Transverse colon (tissue), 4 donors: Measurements from ENCODE around the gene OR9Q2.

ENCODE experiments used
- CTCF ChIP-seq, 5 experiments: fragments of 200-600 bp in 3 of 5; fragments of 450-650 bp in 2 of 5; sonication (generic) in 3 of 5; IDR thresholded peaks; 1 replicate in 2 of 5; 2 replicates in 3 of 5; pipeline ENCODE4 v1.5.1; 2016 to 2017; ENCODE audit warnings: antibody characterized with exemption in 5 of 5, inconsistent platforms in 3 of 5, mild to moderate bottlenecking in 2 of 5, moderate library complexity in 1 of 5
- EP300 ChIP-seq: sonication (generic); formaldehyde crosslinking; IDR thresholded peaks from one replicate; pipeline ENCODE4 v1.6.1; 2017; ENCODE audit warnings: antibody characterized with exemption, low read depth
- POLR2AphosphoS5 ChIP-seq, 3 donors: sonication (generic); formaldehyde crosslinking; IDR thresholded peaks; one replicate each; pipeline ENCODE4 v1.6.1; 2016; ENCODE audit warnings: antibody characterized with exemption in 3 of 3

GRCh38 chr11:58164990-58165389 lies 23.9 kb upstream of the OR9Q2 start:
- TF ChIP-seq EP300 (no peak), CTCF (IDR thresholded peaks at IDR 0.05) (no peak), POLR2AphosphoS5 (IDR thresholded peaks at IDR 0.05) (no peak)
